ENCODE results near the gene COL4A2.

COL4A2 gene

DNA sequence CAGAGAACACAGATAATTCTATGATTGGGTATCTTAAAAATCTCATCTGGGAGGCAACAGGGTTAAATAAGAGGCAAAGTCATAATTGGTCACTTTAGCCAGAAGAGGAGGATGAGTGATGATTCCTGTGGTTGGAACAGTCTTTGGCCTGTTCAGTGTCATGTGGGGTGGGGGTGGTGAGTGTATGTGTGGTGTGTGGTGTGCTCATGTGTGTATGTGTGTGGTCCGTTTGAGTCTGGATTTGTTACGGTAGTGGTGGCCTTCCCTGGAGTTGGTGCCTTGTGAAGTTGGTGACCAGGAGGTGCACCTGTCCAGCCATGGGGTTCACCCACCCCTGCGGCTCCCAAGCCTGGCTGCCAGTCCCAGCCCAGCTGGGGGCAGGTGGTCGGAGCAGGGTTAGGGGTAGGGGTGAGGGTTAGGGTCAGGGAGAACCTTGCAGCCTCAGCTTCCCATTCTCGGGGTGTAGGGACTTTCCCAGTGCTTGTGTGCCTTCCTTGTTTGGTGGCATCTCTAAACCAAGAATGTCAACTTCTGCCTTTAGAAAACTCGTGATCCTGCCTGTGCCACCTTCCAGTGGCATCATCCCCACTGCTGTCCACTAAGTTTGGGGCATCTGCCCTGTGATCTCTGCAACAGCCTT lies 156.9 kb downstream of the COL4A2 start:
- no peak for DNase-seq

DNA sequence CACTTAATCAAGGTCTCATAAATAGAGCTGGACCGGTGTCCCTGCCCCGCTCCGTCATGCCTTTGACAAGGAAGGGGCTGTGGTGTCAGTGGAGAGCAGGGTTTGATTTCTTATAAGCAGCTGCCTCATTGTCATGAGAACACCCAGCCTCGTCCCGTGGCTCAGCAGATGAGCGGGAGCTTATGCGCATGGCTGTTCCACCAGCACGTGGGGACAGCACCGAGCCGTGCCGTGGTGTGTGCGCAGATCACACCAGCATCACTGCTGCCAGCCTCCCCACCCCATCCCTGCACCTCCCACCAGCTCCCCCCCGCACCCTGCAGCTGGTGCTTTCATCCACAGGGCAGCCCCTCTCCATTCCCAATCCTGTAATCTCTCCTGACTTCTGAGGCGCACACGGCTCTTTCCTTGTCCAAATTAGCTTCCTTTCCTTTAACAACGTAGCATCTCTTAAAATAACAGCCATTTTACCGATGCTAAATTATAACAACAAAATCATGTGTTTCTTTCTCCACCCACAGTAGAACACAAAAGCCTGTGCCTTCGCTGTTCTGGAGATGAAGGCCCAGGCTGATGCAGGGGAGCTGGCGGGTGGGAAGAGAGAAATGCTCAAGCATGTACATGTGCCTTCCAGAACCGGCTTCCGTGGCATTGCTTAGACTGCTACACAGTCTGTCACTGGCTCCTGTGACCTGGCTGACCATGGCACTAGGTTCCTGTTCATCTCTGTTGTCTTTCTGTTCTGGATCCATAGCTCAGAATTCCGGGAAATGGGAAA lies 157.7 kb downstream of the COL4A2 start:
- no peak for DNase-seq

DNA sequence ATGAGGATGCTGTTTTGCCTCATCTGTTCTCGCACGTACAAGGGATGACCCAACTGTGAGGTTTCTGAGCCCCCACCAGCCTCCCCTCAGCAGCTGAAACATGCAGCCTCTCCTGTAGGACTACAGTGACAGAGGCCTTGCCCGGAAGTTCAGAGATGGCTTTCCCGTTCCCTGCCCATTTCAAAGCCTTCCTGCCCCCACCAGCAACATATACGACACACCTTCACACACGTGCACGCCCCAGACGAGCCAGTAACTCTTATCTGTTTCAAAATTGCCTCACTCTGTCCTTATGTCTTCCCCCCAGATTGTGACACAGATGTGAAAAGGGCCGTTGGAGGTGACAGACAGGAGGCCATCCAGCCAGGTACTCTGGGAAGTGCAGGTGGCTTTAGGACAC lies 158.6 kb downstream of the COL4A2 start:
- no peak for DNase-seq

DNA sequence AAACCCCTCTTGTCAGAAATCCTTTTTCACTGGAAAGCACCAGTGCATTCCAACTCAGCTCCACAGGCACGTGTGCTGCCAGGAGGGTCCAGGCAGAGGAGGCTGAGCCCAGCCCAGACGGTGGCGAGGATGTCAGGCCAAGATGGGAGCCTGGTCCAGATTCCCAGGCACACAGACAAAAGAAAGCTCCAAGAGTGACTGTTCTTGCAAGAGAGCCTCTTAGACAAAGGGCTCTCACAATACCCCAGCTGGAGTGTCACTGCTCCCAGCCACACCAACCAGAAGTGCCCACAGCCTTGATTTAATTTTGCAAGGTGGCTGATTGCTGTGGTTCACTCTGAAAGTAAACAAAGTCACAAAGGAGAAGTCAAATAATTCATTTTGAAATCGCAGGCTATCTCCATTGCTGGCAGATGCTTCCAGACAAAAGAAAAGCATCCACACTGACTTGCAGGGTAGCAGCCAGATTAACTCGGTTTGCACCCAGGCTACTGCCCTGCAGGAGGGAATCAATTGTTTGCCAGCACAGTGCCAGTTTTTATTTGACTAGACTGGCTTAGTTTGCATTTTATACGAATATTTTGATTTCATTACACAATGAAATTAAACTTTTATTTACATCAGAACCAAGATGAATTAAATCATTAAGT lies 159.3 kb downstream of the COL4A2 start:
- no peak for DNase-seq

DNA sequence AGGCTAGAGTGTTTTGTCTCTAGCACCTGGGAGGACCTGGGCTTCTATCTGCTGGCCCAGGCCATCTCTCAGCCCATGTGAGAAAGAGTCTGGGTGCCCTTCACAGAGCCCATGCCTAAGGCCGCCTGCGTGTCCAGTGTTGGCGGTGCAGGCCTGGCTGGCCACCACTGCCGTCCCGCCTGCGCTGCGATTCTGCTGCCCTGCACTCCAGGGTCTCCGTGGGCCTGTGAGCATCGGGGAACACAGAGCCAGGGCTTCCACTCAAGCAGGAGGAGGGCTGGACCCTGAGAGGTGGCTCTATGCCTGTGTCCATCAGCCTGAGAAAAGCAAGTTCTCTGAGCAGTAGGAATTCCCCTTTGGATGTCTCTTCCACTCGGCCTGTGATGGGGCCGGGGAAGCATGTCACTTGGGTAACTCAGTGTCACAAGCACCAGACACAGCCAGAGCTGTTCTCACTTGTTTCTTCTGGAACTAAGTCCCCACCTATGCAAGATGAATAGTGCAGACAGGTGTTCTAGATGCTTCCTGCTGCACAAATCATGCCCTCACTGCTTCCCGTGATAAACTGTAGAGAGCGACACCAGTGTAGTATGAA lies 160.5 kb downstream of the COL4A2 start:
- DNase-seq: no peak

DNA sequence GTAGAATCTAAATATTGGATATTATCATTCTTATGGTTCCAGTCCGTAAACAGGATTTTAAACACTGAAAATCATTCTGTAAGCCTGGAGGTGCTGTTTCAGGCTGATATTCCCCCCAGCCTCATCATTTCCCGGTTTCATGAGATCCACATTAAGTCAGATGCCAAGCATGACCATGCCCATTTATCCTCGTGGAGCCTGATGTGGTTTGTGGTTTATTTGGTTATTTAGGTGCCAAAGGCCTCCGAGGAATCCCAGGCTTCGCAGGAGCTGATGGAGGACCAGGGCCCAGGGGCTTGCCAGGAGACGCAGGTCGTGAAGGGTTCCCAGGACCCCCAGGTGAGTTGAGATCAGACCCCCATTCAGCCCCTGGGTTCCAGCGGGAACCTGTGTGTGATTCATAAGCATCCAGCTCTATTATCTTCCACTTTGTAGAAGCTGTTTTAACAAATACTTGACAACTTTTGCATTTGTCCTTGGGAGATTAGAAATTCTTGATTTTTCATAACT lies 162.0 kb downstream of the COL4A2 start:
- DNase-seq: no peak

DNA sequence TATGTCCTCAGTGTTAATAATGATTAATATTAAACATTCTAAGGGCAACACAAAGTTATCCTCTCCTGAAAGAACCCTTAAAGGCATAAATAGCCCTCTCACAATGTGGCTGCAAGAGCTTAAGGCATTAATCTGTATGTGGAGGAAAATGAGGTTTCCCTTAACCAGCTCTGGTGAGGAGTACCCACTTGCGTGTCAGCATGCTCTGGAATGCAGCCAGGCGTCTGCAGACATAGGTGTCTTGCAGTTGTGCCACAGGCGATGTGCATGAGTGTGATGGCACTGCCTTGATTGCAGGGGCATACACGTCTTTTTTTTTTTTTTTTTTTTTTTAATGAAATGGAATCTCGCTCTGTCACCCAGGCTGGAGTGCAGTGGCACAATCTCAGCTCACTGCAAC lies 162.5 kb downstream of the COL4A2 start:
- no peak for DNase-seq

DNA sequence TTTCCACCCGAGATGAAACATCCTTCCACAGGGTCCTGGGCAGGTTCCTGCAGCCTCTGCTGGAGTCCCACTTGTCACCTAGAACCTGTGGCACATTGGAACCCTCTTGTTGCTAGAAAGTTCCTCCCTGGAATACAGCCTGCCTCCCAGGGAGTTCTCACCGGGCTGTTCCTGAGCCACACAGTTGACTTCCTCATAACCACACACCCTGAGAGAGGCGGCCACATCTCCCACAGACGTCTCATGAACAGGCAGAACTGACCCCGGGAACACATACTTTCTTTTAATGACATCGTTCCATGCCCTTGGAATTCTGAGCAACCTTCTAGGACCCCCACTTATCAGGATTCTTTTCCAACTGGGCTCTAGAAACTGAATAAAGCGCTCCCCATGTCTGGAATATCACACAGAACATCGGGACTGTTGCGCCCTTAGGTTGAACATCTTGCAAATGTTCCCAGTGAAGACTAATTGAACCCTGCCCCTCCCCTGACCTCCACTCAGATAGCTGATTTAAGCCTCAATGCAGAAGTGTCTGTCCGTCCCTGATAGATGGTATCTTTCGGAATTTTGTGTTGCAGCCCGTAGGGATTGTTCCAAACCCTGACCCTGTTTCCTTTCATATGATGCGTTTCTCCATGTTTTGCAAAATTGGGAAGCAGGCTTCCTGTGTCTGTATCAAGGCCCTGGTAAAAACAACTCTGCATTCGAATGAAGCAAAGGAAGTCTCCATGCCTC lies 163.4 kb downstream of the COL4A2 start:
- no peak for DNase-seq

DNA sequence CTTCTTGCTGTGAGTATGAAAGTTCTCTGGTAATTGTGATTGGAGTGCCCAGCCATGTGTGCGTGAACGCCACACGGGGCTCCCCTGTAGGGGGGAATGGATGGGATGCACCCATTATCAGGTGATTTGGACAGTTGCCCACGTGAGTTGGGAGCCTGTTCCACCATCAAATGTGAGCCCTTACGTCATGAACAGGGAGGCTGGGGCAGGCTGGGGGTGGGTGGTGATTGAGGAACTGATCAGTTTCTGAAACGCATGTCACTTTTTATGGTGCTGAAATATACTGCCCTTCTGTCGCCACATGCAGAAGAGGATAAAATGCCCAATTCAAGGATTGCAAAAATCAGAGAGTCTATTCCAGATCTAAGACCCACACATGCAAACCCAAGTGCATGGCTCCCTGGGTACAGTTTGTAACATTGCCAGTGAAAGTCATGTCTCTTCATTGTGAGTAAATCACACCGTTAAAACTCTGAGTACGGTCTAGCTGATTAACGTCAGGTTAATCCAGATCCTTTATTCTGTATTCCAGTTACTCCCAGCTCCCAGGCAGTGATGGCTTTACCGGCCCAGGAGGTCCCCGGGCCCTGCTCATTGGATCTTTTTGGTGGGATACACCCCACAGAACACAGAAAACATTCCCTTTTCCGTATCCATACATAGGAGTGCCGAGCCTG lies 164.2 kb downstream of the COL4A2 start:
- DNase-seq: no peak

DNA sequence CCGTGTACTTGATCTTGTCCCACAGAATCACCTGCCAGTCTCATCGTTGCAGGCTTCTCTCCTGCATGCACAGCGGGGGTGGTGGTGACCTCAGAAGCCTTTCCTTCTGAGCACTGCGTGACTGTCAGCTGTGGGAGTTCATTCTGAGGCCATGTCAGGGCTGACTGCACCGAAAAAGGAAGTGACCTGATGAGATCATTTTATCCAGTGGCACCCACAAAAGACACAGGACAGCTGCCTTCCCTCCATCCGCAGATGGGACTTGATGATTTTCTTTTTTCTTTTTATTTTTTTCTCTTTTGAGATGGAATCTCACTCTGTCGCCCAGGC lies 164.7 kb downstream of the COL4A2 start:
- peak; percentile 10 for DNase-seq

DNA sequence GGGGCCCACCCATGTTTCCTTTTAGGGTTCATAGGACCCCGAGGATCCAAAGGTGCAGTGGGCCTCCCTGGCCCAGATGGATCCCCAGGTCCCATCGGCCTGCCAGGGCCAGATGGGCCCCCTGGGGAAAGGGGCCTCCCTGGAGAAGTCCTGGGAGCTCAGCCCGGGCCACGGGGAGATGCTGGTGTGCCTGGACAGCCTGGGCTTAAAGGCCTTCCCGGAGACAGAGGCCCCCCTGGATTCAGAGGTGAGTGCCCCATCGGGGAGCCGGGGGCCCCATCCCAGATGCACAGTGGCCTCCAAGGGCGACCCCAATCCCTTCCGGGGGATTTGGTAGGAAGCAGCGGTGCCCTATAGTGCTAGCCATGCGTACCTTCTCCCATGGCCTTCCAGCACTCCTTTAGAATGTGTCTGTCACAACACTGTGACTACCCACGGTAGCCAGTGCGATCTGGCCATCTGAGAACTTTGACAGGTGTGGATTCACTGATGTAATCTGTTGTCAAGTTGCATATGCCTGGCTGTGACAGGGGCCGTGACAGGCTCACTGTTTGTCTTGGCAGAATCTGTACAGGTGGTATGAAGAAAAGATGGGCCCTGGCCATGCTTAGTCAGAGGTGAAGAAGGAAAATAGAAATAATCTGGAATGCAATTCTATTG lies 165.9 kb downstream of the COL4A2 start:
- DNase-seq: no peak

DNA sequence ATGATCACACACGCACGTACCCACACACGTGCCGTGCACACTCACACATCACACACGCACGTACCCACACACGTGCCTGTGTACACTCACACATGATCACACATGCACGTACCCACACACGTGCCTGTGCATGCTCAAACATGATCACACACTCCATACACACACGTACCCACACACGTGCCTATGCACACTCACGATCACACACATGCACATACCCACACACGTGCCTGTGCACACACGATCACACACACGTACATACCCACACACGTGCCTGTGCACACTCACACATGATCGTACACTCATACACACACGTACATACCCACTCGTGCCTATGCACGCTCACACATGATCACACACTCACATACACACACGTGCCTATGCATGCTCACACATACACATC lies 167.6 kb downstream of the COL4A2 start:
- no peak for DNase-seq

DNA sequence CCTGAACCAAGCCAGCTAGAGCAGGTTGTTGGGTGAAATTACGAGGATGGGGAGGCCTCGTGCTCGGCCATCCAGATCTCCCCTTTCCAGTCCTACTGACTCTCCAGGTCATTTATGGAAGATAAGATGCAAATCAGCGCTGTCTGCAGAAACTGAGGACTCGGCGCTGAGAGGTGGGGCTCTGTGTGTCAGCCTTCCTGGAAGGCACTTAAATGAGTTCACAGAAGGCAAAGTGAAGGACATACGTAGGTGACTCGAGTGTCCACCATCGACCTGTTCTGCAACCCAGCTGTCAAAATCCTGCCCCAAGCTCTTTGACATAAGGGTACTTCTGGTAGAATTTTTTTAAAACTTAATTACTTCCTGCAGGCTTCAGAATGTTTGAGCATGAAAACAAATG lies 168.0 kb downstream of the COL4A2 start:
- DNase-seq: no peak

DNA sequence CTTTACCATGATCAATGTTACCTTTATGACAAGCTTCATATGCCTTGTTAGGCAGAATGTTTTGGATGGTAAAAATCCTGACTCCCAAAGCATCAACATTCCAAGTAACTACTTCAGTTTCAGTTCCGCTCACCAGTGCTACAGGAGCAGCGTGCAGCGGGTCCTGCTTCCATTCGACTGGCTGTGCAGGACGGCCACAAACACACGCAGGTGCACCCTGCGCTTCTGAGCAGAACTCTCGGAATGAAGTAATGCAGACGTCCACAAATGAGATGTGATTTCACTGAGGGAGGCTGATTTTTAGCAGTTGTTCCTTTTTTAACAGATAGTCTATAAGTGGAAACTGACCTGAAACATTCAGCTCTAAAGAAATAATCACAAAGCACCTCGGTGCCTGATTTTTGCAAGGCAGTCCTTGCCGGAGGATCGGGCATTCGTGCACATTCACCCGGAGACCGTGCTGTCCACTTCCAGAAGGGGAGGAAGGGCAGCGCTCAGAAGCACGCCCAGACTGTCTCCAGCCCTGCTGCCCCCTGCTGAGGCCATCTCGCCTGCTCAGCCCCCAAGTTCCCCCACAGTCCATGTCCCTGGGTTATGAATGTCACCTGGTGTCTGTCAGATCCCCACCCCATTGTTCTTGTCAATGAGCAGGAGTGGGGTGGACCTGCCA lies 168.6 kb downstream of the COL4A2 start:
- DNase-seq: no peak

DNA sequence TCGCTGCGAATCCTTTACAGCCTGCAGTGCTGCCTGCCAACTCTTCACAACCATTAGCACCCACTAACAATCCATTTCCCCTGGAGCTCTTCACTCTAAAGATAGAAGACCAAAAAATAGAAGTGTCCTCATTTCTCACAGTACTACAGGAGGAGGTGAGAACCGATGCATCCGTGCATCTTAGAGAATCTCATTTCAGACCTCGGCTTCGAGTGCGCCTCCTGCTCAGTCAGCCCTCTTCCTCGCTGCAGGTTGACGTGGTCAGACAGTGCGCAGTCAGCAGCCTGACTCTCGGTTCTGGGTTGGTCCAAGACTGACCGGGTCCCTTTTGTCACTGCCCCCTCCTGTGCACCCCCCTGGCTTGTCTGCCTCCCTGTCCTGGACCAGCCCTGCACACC lies 169.1 kb downstream of the COL4A2 start:
- DNase-seq: no peak

DNA sequence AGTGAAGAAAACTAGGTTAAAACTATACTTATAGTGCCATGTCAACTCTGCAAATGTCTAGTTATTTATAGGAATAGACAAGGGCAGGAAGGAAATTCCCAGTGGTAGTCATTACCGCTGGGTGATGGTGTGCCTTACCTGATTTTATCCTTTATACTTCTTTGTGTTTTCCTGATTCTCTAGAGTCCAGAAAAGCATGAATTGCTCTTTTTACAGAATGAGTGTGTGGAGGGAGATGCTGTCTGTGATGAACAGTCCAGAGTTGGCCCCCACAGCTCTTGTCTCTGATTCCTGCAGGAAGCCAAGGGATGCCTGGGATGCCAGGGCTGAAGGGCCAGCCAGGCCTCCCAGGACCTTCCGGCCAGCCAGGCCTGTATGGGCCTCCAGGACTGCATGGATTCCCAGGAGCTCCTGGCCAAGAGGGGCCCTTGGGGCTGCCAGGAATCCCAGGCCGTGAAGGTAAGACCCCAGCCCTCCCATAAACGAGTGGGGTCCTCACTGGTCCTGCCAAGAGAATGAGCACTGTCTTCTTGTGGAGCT lies 170.7 kb downstream of the COL4A2 start:
- DNase-seq: no peak

DNA sequence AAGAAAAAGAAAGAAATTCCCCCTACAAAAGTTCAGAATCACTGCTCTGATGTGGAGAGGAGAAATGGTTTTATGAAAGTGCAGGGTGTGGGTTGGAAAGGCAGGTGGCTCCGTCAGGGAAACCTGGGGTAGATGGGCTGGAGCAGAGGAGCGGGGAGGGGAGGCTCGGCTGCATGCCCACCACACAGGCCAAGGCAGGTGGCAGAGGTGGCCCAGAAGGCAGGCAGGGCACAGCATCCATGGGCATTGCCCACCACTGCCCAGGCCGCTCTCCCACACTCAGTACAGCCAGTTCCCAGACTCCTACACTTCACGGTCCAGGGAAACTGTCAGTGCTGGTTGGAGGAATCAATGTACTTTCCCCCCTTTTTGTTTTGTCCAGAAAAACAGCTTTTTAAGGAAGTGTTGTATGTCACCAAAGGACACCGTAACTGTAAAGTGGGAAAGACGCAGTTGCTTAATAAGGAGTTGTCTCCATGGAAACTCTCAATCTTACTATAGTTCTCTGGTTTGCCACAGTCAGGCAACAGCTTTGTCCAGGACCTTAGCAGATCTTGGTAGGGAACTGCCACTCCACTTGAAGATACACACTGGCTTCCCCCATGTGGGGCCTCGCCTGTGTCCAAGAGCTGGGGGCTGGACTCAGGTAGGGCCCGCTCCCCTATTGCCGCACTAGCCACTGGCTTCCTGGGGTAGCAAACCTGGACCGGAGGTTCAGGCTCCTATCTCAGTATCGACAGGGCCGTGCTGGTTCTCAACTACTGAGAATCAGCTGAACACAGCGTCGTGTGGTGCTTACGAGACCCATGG lies 171.5 kb downstream of the COL4A2 start:
- DNase-seq: no peak

DNA sequence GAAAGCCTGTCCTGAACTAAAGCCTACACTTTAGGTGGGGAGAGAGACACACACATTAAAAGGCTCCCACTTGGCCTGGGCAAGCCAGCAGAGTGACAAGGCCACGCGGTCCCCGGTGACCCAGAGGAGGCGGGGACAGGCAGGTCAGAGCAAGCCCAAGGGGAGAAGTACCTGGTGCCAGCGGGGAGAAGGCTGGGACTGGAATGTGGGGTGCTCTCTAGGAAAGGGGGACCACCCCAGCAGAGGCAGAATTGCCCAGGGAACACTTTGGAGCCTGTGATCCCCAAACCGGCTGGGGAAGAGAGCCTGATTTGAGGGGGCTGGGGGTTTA lies 172.1 kb downstream of the COL4A2 start:
- no peak for DNase-seq

DNA sequence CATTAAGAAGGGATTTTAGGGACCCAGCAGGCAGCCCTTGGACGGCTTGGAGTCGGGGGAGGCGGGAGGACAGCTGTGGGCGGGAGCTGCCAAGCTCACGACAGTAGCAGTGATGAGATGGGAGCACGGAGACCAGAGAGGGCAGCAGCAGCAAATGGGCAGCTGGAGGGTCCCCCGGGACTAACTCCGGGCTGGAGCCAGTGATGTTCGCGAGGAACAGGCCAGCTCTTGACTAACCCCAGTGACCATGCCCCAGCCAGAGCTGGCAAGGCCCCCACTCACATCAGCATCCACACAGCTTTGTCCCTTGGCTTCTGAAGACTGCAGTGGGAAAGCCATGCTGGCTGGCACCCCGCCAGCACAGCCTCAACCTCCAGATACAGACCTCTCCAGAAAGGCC lies 172.6 kb downstream of the COL4A2 start:
- no peak for DNase-seq

DNA sequence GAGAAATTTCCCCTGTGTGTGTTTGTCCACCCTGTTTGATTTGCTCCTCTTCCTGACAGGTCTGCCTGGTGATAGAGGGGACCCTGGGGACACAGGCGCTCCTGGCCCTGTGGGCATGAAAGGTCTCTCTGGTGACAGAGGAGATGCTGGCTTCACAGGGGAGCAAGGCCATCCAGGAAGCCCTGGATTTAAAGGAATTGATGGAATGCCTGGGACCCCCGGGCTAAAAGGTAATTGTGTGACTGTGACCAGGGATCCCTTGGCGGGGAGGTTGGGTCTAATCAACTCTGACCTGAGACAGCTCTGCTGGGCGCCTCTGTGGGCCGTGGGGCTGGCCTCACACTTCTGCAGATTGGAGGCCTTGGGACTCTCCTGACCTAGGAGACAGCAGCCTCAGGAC lies 173.1 kb downstream of the COL4A2 start:
- no peak for DNase-seq
